Islet of Langerhans (tissue), 1 donor: ENCODE measurements around the gene TSSK2.

Experiments
- FAIRE-seq: peaks from one replicate; lab custom pipeline; 2011; peaks lifted over from hg19 to GRCh38; lab: Jason Lieb, UNC

The TSSK2 gene

DNA sequence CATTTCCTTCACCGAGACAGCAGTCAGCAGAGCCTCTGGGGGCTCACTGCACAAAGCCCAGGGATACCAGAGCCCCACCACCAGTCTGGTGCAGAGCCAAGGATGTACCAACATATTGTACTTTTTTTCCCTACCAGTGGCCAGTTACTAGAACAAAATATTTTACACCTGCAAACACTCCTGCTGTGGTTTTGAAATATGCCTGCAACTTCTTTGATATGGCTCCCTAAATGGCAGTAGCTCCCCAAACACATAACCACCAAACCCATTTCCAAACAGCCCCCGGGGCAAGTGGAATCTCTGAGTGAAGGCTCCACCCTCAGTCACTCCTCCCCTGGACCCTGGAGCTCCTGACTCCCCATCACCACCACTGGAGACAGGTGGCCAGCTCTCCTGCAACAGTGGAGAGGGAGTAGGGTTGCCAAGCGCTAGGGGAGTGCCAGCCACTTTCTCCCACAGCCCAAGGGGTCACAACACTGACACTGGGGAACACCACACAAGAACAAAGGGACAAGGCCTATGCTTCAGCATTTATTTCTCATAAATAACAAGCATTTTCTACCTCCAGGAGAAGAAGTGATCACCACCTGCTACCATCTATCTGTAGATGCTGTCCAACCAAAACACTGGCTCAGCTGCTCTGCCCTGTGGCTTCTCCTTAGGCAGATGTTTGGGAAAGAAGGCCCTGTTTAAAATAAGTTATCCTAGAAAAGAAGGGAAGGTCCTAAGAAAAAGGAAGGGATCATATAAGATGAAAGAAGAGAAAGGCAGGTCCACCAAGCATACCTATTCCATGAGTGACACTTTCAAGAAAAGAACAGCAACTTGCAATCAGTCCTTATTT is 24.0 kb upstream of the TSSK2 start:
- FAIRE-seq: no peak

DNA sequence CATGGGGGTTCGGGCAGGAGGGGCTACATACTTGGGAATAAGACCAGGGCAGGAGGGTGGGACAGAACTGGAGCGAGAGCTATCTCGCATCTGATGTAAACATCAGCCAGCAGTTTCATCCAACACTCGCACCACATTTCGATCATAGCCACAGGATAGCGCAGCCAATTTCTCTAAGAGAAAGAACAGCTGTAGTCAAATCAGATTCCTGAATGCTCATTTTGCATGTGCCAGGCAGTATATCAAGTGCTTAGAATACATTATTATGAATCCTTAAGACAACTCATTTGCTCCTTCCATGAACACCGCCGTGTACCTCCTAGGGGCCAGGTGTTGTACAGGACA is 23.4 kb upstream of the TSSK2 start:
- no peak for FAIRE-seq

GRCh38 chr22:19108807-19109197 is 22.3 kb upstream of the TSSK2 start:
- no peak for FAIRE-seq

GRCh38 chr22:19109198-19110063 is 21.7 kb upstream of the TSSK2 start:
- peak; percentile 58 for FAIRE-seq

DNA sequence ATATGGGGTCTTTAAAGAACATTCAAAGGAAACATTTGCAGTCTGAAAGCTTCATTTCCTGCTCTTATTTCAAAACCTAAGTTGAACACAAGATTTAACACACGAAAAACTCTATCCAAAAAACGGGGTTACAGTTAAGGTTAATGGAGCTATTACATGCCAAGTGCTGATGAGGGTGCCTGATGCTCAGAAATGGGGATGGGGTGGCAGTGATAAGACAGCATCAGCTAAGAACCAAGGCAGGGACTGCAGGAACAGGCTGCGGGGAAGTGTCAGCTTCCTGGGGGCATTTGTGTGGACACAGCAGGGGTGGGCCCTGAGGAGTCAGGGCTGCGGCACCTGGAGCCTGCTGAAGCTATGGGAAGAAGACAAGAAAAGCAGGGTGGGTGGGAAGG is 21.0 kb upstream of the TSSK2 start:
- FAIRE-seq: no peak

DNA sequence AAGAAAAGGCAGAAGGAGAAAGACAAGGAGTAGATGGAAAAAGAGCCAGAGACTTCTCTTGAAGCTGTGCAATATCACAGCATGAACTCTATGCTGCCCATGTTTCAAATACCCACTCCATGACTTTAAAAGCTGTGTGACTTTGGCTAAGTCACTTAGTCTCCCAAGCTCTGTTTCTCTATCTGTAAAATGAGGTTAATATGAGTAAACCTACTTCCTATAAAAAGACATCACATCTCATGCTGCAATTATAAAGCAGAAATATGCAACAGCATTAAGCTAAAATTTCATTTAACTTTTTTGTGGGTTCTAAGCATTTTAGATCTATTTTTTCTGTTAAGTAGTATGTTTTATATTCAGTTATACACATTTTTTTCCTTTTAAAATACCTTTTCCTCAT is 20.5 kb upstream of the TSSK2 start:
- no peak for FAIRE-seq

- no peak for FAIRE-seq
Measured at GRCh38 chr22:19111140-19111539, 20.0 kb upstream of the TSSK2 start.

DNA sequence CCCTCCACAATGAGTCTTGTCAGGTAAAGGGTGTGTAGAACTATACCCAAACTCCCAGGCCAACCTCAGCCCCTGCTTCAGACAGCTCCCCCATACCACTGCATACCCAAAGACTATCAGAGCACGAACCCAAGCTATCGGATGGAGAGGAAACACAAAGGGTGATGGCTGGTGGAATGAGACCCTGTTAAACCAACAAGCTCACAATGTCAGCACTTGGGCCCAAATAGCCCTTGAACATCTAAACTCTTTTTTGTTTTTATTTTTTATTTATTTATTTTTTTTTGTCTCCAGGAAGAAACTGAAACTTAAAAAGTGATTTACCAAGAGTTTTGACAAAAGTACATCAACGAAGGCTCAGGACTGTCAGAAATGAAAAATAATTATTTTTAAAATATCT is 19.5 kb upstream of the TSSK2 start:
- FAIRE-seq: no peak

DNA sequence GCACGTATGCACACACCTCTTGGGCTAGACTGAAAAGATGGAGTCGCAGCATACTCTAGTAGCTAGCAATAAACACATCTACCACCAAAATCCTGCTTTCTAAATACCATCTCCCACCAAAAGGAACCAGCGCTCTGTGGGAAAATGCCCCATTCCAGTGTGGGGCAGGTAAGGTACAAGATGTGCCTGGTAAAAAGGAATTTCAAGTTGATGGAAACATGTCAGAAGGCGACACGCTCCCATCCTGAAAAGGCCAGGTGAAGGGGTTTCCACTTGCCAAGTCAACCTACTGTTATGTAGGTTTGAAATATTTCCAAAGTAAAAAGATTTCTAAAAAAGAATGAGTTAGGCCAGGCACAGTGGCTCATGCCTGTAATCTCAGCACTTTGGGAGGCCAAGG is 17.7 kb upstream of the TSSK2 start:
- FAIRE-seq: no peak

GRCh38 chr22:19114984-19115552 is 16.0 kb upstream of the TSSK2 start:
- no peak for FAIRE-seq

GRCh38 chr22:19115628-19116027 is 15.5 kb upstream of the TSSK2 start:
- no peak for FAIRE-seq

DNA sequence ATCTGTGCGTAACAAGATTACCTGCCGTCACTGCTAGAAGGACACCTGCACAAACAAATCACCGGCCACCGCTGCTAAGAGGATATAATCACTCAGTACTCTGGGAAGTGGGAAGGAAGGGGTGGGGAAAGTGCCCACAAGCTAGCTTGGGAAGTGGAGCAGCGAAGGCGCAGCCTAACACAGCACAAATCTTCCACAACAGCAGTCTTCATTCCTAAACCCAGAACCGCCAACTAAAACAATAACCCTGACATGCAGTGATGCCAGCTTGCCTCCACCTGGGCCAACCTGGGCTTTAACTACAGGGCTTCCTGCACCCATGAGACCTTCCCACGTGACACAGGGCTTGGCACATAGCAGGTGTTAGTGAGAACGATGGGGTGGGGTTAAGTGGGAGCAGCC is 14.0 kb upstream of the TSSK2 start:
- no peak for FAIRE-seq

DNA sequence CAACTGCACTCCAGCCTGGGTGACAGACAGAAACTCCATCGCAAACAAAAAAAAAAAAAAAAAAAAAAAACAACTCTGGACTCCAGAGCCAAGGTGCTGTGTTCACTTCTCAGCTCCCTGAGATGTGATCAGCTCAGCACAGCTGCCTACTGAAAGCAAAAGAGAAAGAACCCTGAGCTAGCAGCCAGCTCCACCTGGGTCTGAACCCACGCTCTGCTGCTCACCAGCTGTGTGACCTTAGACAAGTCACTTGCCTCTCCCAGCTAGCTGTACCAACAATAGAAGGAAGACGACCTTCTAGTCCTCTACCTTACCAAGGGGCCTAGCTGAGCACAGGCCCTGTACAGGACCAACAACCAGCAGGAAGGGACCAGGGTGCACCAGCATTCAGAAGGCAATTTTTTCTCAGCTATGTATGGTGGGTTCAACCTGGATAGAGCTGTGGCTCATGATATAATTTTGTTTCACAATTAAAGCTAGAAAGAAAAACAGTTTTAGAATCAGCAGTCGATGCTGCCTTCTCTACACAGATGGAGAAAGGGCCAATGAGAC is 12.7 kb upstream of the TSSK2 start:
- no peak for FAIRE-seq

- FAIRE-seq: no peak
Measured at GRCh38 chr22:19119949-19120348, 11.2 kb upstream of the TSSK2 start.

DNA sequence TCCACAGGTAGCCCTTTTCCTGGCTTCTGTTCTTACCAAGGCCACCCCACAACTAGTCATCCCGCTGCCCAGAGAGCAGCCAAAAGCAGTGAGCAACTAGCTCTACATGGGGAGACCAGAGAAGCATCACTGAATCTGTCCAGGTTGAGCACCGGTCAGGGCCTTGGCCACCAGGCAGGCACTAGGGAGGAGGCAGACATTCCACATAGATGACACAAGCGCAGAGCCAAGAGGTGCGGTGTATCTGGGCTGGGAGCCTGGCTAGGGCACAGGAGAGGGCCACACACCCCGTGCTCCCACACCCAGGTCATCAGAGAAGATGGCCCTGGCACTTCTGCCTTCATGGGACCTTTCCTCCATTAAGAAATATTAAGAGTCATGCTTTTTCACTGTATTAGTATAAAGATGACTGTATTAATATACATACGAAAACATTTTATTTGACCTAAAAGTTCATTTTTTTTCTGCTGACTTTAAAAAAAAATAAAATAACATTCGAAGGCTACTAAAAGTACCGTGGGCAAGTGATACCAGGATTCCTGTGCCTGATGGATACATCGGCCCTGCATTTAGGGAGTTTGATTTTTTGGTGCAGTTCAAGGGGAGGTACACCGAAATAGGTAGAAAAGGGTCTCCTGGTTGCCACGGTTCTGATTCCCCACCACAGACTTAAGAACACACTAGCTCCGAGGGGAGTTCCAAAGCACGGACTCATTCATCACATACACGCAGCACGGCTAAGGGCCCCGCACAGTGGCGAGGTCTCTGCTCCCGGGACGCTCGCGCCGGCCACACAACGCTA is 10.1 kb upstream of the TSSK2 start:
- FAIRE-seq: no peak

GRCh38 chr22:19121631-19122142 is 9.4 kb upstream of the TSSK2 start:
- FAIRE-seq: no peak

DNA sequence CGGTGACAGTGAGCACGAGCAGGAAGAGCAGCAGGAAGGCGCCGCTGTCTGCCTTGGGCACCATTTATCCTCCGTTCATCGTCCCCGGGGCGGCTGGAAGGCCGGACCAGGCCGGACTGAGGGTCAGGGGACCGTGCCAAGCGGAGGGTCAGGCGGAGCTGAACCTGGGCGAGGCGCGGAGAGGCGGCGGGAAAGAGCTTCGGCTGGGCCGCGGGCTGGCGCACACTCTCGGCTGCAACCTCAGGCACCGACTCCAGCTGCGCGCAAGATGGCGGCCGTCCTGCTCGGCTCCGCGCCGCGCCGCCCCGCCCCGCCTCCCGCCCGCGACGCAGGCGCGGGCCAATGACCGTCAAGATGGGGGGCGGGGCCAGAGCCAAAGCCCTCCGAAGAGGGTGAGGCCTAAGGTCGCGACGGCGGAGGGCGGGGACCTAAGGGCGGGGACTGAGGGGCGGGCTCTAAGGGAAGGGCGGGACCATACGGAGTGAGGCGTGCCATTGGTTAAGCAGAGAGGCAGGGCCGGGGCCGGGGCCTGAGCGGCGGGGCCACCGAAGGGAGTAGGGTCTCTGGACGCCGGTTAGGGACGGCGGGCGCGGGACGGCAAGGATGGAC is 8.9 kb upstream of the TSSK2 start, which contains the start of gene DGCR2:
Gene DGCR2, minus strand, starts transcription at position 270 of the 609 bp plus-strand sequence. Its CDS starts 206 bp downstream, at position 64.
- FAIRE-seq: no peak

- no peak for FAIRE-seq
Measured at GRCh38 chr22:19122752-19123492, 8.2 kb upstream of the TSSK2 start.

DNA sequence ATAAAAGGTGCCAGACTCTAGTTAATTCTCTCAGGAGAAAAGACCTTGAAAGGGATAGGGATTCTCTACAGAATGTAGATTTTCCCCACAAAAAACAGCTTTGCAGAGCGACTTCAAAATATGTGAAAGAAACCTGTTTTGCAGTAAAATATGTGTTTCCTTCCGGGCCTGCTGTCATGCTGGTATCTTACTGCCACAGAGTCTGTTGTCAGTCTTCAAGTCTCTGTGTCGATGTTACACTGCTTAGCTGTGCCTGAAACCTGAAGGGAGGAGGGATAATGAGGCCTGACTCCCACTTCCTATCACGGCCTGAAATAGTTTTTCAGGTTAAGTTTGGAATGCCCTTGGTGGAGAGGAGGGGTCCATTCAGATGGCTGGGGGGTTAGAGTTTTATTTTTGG is 7.2 kb upstream of the TSSK2 start:
- FAIRE-seq: no peak

DNA sequence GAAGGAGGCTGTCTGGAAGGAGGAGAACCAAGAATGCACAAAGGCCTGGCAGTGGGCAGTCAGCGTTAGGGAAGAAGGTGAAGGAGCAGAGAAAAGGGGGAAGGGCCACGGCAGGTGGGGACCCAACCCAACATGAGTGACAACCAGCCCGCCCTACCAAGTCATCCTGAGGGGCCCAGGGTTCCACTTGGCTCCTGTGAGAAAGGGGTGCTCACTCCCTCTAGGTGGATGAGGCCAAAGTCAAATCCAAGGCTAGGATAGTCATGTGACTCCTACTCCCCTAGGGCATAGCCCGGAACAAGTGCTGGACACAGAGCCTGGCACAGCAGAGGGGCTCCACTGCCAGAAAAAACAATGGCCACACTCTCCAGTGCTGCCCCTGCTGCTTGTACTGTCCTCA is 6.7 kb upstream of the TSSK2 start:
- no peak for FAIRE-seq

DNA sequence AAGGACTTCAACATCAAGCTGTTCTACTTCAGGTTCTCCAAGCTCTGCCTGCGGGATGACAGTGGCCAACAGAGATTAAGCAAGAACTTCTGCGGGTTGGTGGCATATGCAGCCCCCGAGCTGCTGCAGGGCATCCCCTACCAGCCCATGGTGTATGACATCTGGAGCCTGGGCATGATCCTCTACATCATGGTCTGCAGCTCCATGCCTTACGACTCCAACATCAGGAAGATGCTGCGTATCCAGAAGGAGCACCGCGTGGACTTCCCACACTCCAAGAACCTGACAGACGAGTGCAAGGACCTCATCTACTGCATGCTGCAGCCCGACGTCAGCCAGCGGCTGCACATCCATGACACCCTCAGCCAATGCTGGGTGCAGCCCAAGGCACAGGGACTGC is 6.1 kb upstream of the TSSK2 start:
- no peak for FAIRE-seq
